Skeletal muscle cell (primary cell): ENCODE data around the gene HSPBP1.

Source experiments
- DNase-seq: peaks from one replicate; pipeline ENCODE4 v3.0.0-alpha.2; 2010; ENCODE audit warnings: low read depth
- H3K4me3 ChIP-seq: 2 replicates; pipeline ENCODE4 v1.5.1; 2011; ENCODE audit warnings: low read depth, mild to moderate bottlenecking, control low read depth, low read length, moderate library complexity

Gene HSPBP1

DNA sequence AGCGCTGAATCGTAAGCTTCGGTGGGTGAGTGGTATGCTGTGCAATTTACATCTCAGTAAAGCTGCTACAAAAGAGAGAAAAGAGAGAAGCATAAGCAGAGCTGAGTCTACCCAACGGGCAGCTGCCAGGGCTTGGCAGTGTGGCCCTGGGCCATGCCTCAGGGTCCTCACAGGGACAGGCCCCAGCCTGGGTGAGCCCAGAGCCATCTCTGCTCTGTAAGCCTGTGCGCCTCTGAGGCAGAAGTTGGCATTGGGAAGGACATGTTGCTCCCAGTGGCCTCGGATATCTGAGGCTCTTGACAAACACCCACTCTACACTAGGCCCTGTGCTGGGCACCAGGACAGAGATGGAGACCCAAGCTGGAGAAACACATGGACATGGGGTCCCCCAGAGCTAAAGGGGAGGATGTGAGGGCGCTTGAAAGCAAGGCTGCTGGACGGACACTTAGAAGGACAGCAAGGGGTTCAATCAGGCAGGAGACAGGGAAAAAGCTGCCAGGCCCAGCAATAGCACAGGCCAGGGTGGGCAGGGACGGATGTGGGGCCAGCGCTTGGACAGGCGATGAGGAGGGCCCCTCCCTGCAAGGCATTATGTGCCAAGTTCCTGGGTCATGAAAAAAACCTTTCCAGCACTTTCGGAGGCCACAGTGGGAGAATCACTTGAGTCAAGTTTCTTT lies 35.8 kb downstream of the HSPBP1 start:
- no peak overlapping the region for H3K4me3 ChIP-seq
- no peak for DNase-seq

DNA sequence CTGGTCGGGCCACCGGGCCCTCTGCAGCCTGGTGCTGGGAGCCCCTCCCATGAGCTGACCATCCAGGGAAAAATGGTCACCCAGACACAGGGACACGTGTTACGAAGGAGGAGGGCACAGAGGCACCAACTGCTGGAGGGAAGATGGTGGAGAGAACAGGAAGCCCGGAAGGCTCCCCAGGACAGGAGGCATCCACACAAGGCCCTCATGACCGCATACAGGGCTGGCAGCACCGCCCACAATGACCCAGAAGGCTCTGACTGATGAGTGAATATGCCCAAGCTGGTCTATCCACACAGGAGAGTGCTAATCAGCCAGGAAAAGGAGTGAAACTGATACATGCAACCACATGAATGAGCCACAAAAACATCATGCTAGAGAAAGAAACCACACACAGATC lies 37.4 kb downstream of the HSPBP1 start:
- H3K4me3 ChIP-seq = no peak overlapping the region
- no peak for DNase-seq

DNA sequence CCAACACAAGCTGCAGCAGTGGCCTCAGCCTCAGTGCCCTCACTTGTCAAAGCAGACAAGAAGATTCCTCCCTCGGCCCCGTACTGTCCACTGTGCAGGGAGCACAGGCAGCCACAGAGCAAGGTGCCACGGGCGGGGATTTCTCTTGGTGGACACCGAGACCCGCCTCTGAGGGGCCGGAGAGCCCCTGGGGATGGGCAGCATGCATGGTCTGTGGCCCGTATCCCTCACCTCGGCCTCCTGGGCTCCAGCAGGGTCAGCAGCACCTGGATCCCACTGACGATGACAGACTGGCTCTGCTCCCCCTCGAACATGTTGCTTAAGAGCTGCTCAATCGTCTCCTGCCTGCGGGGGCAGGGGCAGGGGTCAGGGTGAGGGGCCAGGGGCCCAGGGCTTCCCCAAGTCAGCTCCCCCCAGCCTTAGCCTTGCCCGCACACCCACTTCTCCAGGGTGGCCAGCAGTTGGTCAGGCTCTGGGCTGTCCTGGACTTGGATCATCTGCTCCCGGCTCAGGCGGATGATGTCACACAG lies 37.9 kb downstream of the HSPBP1 start:
- no peak overlapping the region for H3K4me3 ChIP-seq
- no peak for DNase-seq

DNA sequence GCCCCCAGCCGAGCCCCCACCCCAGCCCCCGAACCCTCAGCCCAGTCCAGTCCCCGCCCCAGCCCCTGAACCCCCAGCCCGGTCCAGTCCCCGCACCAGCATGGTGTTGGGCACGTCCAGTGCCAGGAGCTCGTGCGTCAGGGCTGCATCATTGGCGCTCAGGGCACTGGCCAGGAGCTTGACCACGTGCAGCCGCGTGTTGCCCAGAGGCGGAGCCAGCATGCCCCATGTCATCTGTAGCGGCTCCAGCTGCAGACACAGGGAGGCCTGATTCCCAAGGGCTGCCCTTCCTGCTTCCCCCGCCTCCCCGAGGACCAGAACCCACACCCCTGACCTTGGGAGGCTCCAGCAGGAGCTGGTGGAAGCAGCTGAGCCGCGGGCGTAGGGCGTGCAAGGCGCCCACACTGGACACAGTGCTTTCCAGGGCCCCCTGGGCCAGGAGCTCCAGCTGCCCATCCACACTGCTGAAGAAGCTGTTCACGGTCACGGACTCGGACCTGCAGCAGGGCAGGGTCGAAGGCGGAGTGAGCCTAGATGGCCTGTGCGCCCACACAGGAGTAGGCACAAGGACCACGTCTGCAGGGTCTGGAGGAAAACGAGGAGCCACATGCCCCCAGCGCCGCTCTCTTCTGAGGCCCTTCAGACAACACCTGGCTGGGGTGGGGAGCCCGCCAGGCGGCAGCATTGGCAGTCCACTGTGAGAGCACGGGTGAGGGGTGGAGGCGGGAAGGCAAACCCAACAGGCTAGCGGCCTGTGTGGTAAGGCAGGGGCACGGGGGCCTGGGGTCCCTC lies 38.6 kb downstream of the HSPBP1 start:
- no peak overlapping the region for H3K4me3 ChIP-seq

DNA sequence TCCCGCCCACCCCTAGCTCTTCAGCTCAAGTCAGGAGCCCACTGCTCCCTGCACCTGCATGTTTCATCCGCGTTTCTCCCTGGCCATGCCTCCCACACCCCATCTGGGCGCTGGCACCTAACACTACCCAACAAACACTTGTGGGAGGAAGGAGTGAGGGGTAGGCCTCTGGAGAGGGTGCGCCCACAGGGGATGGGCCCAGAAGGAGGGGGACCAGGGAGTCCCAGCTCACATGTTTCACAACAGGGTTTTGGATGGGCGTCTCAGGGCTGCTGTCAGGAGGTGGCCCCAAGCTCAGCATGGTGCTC lies 39.2 kb downstream of the HSPBP1 start:
- DNase-seq = no peak
- H3K4me3 ChIP-seq = no peak overlapping the region

More for the DNA sequence above, 38.6 kb downstream of the HSPBP1 start:
- no peak for DNase-seq

DNA sequence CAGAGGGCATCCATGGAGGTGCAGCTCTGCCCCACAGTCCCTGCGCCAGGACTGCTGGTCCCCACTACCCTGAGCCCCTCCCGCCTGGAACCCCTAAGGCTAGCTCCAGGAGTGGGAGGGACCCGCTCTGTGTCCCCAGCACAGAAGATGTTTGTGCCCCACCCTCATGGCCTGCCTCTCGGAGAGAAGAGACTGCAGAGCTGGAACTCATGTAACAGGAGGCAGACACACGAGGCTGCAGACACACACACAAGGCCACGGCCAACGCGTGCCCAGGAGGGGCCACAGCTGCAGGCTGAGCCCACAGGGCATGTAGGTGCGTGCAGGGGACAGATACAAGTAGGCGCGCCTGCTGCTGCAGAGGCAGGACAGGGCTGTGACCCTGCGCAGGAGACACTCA lies 40.9 kb downstream of the HSPBP1 start:
- DNase-seq = no peak
- H3K4me3 ChIP-seq = no peak overlapping the region

DNA sequence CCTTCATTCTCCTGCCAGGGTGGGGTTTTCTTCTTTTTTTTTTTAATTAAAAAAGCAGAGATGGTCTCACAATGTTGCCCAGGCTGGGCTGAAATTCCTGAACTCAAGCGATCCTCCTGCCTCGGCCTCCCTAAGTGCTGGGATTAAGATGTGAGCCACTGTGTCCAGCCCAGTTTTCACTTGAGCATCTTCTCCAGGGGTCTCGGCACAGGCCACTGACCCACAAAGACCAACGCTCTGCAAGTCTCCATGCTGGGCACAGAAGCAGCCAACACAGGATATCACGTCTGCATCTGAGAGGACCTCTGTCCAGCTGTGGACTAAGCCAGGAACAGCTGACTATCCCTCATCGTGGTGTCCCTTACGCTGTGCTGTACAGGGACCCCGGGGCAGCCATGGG lies 41.9 kb downstream of the HSPBP1 start:
- DNase-seq = no peak
- no peak overlapping the region for H3K4me3 ChIP-seq

DNA sequence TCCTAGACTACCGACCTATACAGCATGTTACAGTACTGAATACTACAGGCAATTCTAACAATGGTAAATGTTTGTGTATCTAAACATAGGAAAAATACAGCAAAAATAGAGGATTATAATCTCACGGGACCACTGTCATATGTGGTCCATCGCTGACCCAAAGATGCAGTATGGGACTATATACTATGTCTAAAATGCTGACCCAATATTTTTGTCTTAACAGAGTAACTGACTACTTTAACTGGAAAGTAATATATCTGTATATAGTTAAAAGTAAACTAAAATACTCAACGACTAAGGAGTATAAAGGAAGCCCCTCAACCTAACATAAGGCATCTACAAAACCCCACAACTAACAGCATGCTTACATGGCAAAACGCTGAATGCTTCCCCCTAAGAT lies 46.9 kb downstream of the HSPBP1 start:
- no peak for DNase-seq
- H3K4me3 ChIP-seq = no peak overlapping the region

DNA sequence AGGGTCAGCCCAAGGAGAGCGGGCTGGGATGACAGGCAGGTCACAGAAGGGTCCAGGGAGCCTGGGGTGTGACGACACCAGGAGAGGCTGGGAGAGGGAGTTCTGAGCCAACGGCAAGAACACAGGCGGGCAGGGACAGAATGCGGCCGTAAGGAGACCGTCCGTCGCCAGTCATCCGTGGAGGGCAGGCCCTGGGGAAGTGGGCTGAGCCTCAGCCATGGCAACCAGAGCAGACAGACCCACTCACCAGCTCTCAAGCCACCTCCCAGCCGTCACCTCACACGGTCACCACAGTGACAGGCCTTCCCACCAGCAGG lies 47.7 kb downstream of the HSPBP1 start:
- no peak overlapping the region for H3K4me3 ChIP-seq
- no peak for DNase-seq

DNA sequence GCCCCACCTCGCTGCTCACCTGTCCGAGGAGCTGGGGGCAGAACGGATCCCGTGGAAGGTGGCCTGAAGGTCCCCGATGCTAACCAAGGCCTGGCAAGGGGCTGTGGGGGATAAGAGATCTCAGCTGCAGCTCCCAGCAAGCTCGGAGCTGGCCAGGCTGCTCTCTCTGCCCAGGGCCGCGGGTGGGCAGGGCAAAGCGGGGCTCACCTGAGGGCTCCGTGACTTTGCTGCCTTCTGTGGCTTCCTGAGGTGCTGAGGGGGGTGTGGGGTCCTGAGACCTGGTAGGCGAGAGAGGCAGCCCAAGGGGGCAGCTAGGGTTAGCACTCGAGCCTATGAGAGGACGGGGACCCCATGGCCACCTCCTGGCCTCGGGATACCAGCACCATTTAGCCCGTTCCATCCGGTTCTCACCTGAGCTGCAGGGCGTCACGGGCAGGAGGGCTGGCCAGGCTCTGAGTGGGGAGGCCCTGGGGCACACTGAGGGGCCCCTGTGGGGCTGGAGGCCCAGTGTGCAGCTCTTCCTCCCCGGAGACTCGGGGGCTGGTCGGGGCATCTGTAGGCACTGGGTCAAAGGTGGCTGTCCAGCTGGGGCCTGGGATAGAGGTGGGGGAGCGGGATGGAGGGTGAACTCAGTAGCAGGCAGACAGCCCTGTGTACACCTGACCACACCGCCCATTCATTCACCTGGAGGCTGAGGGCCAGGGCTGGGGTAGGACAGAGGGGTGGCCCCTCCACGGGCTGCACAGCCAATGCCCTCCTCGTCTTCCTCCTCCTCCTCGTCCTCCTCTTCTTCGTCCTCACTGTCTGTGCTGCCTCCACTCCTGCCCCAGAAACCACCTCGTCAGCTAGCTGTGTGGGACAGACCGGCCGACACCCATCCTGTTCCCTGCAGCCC lies 48.3 kb downstream of the HSPBP1 start:
- no peak overlapping the region for H3K4me3 ChIP-seq
- no peak for DNase-seq

DNA sequence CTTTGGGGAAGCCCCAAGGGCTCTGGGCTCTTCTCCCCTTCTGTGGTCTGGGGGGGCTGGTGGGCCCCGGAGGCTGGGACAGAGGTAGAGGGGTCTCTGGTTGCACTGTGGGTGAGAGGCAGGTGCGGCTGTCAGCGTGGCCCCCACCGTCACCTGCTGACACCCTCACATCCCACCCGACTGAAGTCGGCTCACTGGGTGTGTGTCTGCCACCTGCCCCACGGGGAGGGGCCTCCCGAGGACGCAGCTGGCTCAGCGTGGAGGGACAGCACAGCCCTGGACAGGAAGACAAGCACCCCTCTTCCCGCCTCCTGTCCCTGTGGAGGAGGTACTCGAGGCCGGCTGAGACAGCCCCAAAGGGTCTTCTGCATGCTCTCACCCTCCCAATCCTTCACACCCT lies 49.1 kb downstream of the HSPBP1 start:
- no peak overlapping the region for H3K4me3 ChIP-seq
- DNase-seq = no peak

DNA sequence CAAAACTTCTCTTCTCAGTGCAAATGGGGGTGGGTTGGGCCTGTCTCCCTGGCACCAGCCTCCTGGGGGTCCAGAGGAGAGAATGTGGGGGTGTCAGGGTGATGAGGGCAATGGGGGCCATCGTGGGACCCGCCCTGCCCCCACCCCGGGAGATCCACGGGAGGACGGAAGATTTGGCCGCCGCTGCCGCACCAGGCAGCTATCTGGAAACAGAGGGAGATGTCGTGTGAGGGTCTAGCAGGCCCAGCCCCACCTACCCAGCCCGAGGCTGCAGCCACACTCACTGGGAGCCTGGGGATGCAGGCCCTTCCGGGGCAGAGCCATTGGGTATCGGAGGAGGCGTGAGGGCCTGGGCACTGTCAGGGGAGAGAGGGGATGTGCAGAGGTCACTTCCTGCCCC lies 49.6 kb downstream of the HSPBP1 start:
- DNase-seq = no peak
- no peak overlapping the region for H3K4me3 ChIP-seq

DNA sequence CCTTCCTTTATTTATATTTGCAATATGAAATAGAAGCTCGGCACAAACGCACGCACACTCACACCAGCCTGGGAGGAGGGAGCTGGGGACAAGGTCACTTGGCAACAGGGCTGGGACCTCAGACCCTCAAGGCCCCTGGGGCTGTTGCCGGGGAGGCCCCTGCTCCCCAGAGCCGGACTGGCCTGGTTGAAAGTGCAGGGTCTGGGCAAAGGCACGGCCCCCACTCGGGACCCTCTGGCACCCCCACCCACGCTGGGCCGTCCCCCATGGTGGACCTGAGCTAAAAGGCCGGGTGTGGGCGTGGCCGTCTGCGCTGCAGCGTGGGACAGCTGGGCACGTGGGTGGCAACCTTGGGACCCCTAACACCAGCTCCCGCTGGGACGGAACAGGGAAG lies 50.1 kb downstream of the HSPBP1 start:
- H3K4me3 ChIP-seq = no peak overlapping the region
- no peak for DNase-seq

DNA sequence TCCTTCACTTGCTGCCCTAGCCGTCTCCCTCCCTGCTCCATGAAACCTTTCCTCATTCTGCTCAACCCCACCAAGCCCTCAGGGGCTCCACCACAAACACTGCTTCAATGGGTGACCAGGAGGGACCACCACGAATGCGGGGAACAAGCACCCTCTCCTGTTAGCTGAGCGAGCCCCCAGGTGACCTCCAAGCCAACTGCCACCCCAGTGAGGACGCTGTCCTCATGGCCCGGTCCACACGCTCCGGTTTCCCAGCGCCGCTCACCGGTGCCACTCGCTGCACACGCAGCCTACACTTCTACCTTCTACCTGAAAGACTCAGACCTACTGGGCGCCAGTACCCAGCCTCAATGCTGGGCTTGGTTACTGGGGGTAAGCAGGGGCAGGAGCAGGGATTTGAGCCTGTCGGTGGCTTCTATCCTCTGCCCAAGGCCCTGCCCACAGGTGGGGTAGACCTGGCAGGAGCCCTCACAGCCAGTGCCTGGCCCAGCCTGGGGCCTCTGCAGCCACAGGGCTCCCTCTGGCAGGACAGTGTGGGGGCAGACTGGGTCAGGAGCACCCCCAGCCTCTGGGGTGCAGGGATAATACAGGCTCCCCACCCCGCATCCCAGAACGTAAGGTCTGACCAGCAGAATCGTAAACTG lies 50.6 kb downstream of the HSPBP1 start:
- no peak for DNase-seq
- no peak overlapping the region for H3K4me3 ChIP-seq

DNA sequence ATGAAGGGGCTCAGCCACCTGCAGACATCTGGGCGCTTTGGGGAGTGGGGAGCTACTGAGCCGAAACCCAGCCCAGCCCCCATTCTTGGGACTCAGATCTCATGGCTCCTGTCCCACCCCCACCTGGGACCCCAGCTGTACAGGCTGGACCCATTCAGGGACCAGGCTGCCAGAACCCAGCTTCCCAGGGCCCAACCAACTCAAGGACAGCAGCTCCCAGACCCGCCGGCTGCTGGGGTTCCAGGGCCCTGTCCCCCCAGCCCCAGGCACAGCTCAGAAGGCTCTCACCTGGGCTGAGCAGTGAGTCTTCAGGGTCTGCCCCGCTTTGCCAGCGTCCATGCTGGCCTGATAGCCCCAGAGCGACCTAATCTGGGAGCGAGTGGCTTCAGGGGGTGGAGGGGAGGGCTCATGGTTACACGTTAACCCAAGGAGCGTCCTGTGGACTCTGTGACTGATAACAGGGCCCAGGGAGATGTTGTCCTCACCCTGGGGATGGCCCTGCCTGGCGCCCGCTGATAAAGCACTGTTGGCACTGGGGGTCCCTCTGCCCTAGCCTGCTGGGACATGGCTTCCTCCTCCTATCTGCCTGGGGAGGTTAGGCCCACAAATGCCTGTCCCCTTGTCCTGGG lies 51.4 kb downstream of the HSPBP1 start, which contains the start of gene TMEM86B:
TMEM86B (minus strand) TSS at position 361 of the 629 bp plus-strand sequence; CDS start at position 339, 22 bp downstream.
- no peak within 1 kb of the TSS for H3K4me3 ChIP-seq

DNA sequence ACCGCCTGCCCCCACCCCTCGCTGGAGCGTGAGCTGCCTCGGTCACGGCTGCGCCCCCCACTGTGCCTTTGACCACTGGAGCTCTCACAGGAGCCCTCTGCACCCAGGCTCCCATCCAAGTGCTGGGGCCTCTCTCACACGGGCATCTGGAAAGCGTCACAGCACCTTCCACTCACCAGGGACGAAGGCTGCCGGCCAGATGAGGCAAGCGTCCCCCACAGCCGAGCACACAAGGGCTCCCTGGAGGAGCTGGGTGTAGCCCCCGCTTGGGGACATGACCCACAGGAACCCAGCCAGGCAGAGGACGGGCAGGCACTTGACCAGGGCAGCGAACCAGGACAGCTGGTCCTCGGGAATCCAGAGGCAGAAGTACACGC lies 51.9 kb downstream of the HSPBP1 start:
- H3K4me3 ChIP-seq = no peak overlapping the region
- DNase-seq = no peak

More for the DNA sequence above, 51.4 kb downstream of the HSPBP1 start, which contains the start of gene TMEM86B:
- no peak for DNase-seq

DNA sequence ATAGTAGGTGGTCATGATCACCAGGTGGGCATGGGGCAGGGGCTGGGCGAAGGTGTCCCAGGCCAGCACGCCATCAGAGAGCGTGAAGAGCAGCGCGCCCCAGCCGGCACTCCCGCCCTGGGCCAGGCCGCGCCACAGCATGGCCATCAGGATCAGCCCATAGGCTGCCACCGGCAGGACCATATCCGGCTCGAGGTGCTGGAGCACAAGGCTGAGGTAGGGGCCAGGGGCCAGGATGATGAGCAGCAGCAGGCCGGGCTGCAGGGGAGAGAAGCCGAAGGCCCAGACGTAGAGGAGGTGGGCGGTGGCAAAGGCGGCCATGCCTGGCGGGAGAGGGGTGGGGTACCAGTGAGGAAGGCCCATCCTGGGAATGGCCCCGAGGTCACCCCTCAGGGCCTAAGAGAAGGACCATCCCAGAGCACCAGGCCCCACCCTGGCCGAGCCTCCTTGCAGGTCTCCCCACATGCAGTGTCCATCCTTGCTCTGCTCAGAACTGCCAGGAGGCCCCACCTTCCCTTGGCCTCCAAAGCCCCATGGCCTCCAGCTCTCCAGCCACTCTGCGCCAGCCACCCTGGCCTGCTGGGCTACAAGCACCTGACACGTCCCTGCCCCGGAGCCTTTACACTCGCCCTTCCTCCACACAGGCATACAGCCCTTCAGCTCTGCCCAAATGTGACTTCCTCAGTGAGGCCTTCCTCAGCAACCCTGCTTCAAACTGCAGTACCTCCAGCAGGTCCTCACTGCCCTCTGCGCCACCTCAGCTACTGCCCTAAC lies 52.5 kb downstream of the HSPBP1 start:
- H3K4me3 ChIP-seq = no peak overlapping the region
- DNase-seq = no peak

DNA sequence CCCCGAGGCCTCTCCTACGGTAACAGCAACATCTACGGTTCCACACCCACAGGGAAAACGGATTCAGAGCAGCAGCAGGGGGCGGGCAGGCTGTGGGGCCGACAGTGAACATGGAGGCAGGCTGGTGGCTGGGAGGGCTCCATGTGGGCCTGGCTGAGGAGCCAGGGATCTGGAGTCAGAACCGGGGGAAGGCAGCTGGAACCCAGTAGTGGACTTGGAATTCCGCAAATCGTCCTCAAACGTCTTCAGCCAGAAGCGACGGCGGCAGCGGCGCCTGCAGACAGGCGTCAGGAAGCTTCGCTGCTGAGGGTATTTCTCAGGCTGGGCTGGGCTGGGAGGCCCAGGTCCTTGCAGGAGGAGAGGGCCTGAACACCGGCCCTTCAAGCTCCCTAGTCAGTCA lies 53.1 kb downstream of the HSPBP1 start:
- no peak for DNase-seq

DNA sequence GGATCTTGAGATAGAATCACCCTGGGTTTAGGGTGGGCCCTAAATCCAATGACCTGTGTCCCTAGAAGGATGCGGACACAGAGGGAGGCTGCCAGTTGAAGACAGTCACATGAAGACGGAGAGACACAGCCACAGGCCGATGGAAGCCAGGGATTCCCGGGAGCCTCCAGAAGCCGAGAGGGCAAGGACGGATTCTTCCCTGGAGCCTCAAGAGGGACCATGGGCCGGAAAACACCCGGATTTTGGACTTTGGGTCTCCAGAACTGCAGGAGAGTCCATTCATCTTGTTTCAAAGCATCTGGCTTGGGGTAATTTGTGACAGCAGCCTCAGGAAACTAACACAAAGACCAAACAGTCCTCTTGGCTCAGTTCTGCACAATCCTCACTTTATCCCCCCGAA lies 53.6 kb downstream of the HSPBP1 start:
- DNase-seq = no peak
- H3K4me3 ChIP-seq = no peak overlapping the region

More for the DNA sequence above, 53.1 kb downstream of the HSPBP1 start:
- H3K4me3 ChIP-seq = no peak overlapping the region
